ENCODE results near the gene PRSS38.

Gene PRSS38

DNA sequence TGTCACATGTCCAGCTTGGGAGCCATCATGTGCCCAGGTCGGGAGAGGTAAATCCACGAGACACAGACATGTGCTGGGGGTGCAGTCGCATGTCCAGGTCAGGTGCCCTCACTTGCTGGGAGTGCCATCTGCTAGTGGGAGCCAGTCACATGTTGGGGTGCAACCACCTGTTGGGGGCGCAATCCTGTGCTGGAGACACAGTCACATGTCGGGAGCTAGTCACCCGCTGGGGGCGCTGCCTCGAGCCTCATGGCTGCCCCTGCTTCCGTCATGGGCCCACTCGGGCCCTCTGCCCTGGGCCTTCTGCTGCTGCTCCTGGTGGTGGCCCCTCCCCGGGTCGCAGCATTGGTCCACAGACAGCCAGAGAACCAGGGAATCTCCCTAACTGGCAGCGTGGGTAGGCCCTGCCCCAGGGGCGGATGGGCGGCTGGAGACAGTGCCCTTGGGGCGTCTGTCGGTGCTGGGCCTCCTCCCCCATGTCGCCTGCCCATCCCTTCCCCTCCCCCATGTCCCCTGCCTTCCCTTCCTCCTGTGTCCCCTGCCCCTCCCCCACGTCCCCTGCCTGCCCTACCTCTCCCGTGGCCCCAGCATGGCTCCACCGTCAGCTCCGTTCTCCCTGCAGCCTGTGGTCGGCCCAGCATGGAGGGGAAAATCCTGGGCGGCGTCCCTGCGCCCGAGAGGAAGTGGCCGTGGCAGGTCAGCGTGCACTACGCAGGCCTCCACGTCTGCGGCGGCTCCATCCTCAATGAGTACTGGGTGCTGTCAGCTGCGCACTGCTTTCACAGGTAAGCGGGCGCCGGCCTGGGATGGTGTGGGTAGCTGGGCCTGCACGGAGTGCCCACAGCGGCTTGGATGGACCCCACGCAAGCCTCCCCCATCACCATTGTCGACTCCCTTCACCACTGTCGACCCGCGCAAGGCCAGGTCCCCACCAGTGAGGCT is at the start of gene PRSS38:
PRSS38 (plus strand) TSS at position 208 of the 942 bp plus-strand sequence; CDS start at position 250, 42 bp downstream.
- no peak for DNase-seq

DNA sequence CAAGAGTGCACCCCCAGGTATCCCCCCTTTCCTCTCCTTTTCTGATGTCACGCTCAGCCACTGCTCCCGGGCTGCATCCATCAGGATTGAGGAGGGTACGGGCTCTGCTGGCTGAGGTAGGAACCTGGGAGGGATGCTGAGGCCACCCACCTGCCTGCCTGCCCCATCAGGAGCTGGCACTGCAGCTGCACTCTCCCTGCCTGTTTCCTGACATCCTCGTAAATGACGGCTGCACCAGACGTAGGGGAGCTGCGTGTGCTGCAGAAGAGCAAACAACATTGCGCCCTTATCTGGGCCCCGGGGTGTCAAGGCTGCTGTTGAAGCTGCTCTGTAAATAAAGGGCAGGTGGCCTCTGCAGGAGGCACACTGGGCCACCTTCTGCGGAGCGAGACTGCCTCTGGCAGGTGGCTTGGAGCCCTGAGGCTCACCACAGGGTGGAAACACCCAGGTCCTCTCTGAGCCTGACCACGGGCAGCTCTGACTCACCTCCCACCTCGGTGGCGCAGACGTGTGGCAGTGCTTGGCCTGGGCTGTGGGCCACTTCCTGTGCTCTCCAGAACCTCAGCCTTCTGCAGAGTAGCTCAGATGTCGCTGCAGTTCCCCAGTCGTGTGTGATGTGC is 49.4 kb upstream of the PRSS38 start:
- peak in 2 of 3 donors; percentile 7 to 24 for DNase-seq

DNA sequence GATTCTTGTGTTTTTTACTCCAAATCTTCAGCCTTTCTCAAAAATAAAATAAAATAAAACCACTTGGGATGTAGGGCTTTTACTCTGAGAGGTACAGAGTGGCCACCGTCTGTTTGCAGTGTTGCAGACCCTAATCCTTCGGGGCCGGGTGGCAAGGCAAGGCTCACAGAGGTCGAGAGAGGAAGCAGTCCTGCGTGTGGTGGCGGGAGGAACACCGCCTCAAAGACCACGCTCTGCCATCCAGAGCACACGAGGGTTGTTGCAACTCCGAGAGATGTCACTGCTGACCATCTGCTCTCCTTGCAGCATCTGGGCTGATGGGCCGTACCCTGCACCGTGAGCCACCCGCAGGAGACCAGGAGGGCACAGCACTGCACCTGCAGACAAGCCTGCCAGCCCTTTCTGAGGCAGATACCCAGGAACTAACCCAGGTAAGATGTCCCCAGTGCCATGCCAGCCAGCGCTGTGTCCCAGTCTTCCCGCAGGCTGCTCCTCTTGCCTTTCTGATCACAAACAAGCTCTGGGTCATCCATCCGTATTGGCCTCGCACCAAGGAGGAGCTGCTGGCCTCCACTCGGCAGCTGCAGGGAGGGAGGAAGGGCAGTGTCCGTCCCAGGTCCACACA is 48.7 kb upstream of the PRSS38 start:
- DNase-seq, result no peak

DNA sequence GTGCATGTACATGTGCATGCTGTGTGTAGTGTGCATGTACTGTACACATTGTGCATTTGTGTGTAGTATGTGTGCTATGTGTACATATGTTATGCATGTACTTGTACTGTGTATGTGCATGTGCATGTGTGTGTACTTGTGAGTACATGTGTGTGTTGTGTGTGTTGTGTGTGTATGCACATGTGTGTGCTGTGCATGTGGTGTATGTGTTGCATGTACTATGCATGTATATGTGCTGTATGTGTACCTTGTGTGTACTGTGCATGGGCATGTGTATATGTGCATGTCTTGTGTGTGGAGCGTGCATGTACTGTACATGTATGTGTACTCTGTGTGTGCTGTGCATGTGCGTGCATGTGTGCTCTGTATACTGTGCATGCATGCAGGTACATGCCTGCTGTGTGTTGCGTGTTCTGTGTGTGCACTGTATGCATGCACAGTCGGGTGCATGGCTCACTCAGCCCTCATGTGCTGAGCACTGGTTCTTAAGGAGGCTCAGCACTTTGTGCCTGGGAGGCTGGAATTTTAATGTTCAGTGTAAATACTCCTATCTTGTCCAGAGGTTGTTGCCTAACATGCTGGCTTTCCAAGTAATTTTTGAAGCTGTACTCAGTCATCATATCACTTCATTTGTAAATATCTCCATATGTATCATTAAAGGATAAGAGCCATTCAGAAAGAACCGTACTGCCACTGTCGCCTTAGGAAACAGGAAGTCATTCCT is 47.9 kb upstream of the PRSS38 start:
- DNase-seq, result no peak

DNA sequence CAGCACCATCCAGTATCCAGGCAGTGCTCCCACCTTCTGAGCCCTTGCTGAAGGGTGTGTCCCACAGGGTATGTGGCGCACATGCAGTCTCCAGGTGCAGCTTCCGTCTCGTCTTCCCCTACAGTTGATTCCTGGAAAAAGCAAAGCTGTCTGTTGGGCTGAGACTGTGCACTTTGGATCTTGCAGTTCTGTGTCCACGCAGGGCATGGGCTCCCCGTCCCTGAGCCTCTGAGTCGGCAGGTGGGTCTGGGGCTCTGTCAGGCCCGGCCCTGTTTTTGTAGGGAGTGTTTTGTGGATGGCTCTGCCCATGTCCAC is 47.4 kb upstream of the PRSS38 start:
- no peak for DNase-seq

DNA sequence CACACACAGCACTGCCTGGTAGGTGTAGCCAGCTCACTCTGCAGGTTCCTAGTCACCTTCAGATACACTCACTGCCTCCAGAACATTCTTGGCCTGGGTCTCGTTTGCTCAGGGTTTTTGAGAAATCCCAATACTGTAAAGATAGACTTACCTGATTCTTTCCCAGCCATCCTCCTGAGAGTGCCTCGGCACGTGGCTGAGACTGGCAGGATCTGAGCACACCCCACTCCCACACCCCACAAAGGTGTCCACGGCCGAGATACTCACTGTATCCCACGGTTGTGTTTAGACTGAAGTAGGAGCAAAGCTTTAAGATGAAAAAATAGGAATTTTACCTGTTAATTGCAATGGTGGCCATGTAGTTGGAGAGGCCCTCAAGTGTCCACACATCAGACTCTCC is 46.8 kb upstream of the PRSS38 start:
- no peak for DNase-seq

DNA sequence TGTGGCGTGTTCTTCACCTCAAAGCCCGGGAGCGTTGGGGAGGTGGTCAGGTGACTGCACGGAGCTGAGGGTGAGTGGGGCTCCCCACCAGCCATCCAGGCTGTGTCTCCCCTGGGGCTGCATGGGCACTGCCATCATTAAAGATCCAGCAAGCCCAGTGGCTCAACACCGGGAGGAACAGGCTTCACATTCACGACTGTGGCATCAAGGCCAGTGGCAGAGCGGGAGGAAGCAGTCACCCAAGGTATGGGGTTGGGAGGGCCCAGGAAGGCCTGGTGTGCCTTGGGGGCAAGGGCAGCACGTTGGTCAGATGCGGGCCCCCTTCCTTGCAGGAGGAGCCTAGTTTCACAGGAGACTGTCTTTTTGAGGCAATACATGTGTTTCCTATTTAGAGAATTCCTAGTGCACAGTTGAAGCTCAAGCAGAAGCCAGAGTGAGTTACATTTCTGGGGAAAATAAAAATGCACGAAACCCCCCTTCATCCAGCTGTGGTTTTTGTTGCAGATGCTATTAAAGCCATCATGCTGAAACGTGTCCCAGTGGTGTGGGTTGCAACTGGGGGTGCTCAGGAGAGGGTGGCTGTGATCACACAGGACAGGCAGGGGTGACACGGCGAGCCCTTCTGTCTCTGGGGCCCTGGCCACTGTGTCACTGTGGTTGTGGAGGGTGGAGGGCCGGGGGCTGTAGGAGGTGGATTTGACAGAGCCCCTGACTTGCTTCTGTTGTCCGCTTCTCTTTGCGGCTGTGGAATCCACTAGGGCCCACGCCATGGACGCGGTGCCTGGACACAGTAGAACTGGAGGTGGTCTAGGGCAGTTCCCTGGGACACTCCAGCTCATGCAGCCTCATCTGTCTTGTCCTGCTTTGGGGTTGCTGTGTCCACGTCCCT is 46.2 kb upstream of the PRSS38 start:
- no peak for DNase-seq

DNA sequence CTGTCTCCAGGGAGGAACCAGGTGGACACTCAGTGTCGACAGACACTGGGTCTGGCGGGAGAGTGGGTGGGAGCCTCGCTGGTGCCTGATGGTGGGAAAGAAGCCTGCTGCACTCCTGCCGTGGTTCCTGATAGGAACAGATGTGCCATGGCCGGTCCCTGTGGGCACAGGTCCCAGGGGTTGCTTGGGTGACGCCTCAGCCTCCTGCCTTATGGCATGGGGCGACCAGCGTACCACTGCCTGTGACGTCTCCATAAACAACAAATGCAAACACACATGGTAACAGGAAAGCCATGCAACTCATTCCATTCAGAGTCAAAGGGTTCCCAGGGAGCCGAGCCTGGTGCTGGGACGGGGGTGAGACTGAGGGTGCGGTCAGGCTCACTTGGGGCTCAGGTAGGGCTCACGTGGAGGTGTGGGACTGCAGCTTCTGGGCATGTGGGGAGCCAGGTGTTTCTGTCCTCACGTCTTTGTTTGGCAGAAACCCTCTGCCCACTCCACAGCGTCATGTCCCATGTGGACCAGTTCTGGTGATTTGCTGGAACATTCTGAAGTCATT is 45.5 kb upstream of the PRSS38 start:
- no peak for DNase-seq

DNA sequence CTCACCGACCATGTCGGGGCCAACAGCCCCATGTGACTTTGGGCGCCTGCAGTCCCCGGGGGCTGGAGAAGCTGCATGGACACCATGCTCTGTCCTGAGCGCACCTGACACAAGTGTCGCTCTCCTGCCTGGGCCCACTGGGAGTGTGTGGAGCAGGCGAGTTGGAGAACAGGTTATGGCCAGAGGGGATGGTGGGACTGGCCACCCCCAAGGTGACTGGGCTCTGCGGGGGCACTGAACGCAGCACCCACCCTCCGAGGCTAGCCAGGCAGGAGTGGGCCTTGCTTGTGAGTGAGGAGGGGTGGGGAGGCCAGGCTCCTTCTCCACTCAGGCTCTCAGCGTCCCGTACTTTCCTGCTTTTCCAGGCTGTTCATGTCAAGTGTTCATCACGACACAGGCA is 44.7 kb upstream of the PRSS38 start:
- no peak for DNase-seq

DNA sequence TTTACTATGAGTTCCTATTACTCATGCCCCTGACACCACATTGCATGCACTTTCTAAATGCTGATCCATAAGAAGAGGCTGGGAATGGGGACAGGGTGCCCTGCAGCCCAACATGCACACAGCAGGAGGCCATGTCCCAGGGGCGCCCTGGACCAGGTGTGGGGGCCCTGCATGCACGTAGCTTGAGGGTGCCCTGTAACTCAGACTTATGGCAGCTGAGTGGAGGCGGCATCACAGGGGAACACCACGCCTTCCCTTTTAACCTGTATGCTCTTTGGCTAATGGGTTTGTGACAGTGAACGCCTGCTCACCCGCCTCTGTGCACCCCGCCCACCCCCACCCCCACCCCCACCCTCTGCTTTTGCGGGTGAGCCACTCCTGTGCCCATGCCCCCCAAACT is 44.1 kb upstream of the PRSS38 start:
- no peak for DNase-seq

DNA sequence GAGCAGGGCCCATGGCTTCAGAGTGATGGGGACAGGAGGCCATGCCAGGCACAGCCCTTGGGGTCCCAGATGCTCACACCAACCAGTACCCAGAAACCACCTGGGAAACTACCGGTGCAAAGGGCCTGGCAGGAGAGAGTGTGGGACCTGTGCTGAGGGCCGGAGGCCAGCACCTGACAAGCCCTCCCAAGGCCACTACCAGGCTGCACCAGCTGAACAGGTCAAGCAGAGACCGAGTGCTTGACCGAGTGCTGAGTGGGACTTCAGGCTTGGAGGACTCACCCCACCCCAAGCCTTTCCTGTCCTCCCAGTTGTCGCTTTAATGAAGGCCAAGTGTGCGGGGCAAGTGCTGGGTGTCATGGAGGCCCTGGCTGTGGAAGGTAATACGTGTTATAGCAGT is 43.7 kb upstream of the PRSS38 start:
- no peak for DNase-seq

DNA sequence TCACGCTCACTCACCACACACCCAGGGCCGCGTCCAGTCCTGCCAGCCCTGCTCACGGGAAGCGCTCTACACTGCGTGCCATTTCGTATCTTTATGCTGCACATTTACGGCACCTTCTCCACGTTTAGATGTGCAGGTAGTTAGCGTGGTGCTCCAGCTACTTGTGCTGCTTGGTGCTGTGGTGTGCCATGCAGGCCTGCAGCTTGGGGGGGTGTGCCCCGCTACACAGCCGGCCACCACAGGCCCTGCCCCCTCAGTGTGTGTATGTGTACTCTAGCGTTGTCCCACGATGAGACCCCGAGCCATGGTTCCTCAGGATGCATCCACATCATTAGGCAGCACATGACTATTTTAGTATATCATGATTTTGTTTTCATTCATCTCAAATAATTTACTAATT is 41.9 kb upstream of the PRSS38 start:
- DNase-seq, result no peak

DNA sequence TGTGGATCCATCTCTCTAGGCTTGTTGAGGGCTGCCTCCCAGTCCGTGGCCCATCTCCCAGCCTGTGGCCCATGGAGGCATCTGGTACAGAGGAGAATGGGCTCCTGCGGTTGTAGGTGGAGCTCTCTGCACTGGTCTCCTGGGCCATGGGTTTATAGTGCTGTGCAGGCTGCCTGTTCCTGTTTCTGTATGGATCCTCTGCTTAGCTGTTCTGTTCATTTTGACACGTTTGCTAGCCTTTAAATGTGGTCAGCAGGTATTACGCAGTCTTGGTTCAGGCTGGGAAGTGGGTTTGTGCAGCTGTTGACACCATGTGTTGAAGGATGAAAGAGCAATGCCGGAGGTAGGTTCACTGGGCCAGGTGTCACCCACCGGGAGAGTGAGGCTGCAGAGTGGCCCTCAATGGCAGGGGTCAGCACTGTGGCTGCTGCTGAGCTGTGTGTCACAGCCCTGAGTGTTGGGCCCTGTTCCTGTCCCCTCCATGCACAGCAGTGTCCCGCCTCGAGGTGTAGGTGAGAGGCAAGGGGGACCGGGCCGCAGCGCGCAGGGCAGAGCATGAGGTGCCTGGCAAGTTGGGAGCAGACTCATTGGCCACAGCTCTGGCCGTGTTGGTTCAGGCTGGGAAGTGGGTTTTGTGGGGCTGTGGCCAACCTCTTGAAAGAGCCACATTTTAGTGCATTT is 41.3 kb upstream of the PRSS38 start:
- no peak for DNase-seq

DNA sequence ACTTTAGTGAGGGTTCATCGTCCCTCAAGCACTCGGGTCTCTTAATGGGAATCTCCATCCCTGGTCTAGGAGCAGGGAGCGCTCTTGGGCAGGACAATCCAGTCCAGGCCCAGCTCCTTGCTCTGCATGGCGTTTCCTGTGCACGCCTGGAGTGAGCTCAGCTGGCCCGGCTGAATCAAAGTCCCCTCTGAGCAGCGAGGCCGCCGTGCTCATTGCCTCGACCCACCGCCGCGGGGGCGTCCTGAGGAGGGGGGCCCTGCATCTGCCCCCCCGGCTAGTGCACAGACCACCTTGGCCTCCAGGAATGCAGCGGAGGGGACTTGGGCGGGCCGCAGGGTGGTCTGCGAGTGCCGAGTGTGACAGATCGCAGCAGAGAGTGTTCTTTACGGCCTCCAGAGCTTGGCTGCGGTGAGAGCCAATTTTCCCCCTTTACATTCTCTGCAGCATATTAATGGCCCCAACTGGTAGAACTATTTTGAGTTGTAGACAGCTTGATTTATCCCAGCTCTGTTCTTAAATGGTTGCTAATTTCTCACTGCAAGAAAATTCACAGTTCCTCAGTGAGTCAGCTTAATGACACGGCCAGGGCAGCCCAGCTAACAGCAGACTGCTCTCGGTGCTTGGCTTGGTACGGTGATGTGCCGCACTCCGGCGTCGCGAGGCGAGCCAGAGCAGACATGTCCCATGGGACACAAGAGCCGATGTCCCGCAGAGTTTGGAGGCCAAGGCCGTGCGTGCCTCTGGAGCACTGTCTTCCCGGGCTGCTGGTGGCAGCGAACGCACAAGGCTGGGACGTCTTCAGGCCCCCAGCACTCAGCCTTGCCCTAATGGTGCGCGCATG is 40.4 kb upstream of the PRSS38 start:
- no peak for DNase-seq

DNA sequence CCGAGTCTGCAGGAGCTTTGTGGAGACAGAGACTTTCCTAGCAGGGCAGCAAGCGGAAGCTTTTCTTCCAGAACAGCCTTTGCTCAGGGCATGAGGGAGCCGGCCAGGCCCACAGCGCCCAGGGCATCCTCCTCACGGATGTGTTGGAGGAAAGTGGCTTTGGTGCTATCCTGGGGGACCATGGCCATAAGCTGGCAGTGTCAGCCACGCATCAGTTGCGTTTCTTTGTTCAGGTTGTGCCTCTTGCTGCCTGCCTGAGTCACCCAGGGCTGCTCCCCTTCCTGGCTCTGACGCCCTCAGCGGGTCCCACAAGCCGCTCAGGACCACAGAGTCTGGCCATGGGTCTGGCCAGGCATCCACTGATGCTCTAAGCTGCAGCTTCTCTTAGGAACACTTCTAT is 39.6 kb upstream of the PRSS38 start:
- no peak for DNase-seq

DNA sequence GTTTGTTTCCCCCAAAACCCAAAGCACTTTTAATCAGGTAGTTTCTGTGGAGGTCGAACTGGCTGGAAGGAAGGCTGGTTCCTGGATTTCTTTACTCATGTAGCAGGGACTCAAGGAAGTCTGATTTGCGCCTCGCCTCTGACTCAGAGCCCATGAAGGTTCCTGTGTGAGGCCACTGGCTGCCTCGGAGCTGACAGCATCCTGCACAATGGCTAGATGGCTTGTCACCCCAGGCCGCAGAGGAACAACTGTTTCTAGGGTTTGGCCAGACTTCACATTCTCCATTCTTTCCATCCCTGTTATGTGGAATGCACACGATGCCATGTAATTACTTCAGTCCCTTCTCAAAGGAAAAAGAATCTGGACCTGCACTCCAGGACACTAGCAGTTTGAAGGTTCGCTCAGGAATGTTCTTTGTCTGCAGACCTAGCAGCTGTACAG is 39.1 kb upstream of the PRSS38 start:
- no peak for DNase-seq

DNA sequence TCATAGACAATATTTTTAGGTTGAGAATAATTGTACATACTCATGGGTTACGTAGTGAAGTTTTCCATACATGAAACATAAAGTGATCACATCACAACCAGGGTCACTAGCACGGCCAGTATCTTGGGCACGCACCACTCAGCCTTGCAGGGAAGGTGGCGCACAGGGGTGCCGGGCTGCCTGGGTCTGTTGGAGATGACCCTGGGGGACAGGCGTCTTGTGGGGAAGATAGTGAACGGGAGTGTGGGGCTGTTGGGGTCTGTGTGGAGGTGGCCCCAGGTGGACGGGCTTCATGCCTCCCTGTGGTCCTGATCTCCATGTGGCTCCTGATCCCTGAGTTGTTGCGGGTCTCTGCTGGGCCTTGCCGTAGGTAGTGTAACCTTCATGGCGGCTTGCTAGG is 38.3 kb upstream of the PRSS38 start:
- no peak for DNase-seq

DNA sequence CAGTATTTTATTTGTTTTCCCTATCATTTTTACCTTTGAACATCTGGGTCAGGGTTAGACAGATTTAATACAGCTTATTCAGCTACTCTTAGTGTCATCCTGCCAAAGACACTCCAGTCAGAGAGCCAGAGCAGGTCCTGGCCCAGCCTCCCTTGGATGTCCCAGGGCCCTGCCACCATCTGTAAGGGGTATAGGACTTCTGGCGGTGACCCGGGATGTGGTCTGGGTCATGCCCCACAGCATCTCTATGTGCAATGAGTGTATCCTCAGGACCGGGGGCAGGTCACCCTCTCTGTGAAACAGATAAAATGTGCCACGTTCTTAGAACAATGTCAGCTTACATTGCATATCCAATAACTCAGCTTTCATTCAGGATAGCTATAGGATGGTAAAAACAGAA is 37.8 kb upstream of the PRSS38 start:
- DNase-seq, result no peak

DNA sequence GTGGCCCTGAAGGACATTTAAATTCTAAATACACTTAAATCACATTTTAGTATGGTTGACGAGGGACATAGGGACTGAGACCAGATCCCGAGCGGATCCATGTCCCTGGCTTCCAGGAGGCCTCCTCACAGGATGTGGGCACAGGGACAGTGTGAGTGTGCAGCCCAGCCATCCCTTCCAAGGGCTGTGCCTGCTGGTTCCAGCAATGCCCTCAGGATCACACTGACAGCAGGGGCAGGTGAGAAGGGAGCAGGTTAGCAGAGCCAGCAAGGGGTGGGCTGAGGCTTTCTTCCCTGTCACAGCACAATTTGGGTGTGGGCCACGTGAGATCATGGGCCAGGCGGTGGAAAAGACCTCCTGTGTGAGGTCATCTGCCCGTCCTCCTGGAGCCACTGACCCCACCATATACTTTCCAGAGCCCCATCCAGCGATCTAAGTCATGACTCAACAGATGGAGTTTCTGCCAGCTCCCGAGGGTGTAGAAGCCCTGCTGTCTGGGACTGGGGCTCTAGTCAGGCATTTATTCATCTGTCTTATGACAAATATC is 37.0 kb upstream of the PRSS38 start:
- no peak for DNase-seq

DNA sequence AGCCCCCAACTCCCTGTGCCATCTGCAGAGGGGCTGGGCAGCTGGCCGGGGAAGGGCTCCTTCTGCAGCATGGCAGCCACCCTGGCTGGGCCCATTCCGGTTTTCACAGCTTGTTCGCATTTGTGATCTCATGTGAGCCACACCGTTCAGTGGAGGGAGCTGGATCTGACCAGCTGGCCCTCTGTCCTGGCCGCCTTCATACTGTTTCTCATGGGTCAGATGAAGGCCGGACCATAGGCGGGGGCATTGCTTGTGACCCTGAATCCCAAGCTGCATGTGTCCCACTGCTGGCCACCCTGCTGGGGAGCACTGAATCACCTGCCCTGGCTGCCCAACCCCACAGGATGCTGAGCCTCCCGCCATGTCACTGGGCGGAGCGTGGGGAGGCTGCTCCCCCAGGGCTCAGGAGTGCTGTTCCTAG is 36.4 kb upstream of the PRSS38 start:
- no peak for DNase-seq
